NCI-H345 treated with DMSO at 0.1 percent for 48 hours (cell line): ENCODE data around the gene DLK1.

ENCODE experiments used
- DNase-seq: peaks from one replicate; lab custom pipeline; 2025; ENCODE audit not compliant: unreplicated experiment; lab: John Stamatoyannopoulos, UW

The DLK1 gene

GRCh38 chr14:100775831-100776591, 49.3 kb downstream of the DLK1 start:
- no peak for DNase-seq

GRCh38 chr14:100776681-100777365, 50.1 kb downstream of the DLK1 start:
- no peak for DNase-seq

GRCh38 chr14:100777366-100777817, 50.7 kb downstream of the DLK1 start:
- no peak for DNase-seq

GRCh38 chr14:100777818-100778525, 51.3 kb downstream of the DLK1 start:
- no peak for DNase-seq

GRCh38 chr14:100778526-100778882, 51.8 kb downstream of the DLK1 start:
- no peak for DNase-seq

GRCh38 chr14:100778951-100779690, 52.4 kb downstream of the DLK1 start:
- DNase-seq, result no peak

GRCh38 chr14:100779691-100780080, 53.0 kb downstream of the DLK1 start:
- no peak for DNase-seq

GRCh38 chr14:100780246-100780645, 53.6 kb downstream of the DLK1 start:
- DNase-seq, result no peak

GRCh38 chr14:100780646-100781355, 54.1 kb downstream of the DLK1 start:
- no peak for DNase-seq

GRCh38 chr14:100781952-100782351, 55.3 kb downstream of the DLK1 start:
- DNase-seq, result no peak

- DNase-seq, result peak; percentile 80
Measured at GRCh38 chr14:100782516-100783320, 56.0 kb downstream of the DLK1 start.

- peak; percentile 93 for DNase-seq
Measured at GRCh38 chr14:100783630-100784370, 57.1 kb downstream of the DLK1 start.

GRCh38 chr14:100784523-100785337, 58.0 kb downstream of the DLK1 start:
- peak; percentile 80 for DNase-seq

- no peak for DNase-seq
Measured at GRCh38 chr14:100785338-100785615, 58.6 kb downstream of the DLK1 start.

GRCh38 chr14:100785626-100786025, 58.9 kb downstream of the DLK1 start:
- no peak for DNase-seq

- DNase-seq, result no peak
Measured at GRCh38 chr14:100786131-100786530, 59.4 kb downstream of the DLK1 start.

- DNase-seq, result no peak
Measured at GRCh38 chr14:100786576-100787219, 60.0 kb downstream of the DLK1 start.

GRCh38 chr14:100787659-100788058, 61.0 kb downstream of the DLK1 start:
- DNase-seq, result no peak
